Progenitor cell of endocrine pancreas (in vitro differentiated cells): Measurements from ENCODE around the gene PLA2G4F. TPM values are rescaled to one million over a fixed set of nuclear protein-coding genes. Genes with fewer than 3 reads are reported as not detected.

Experiments
- DNase-seq: peaks from one replicate; pipeline ENCODE4 v3.0.0; 2021; ENCODE audit warnings: low spot score; ENCODE audit not compliant: unreplicated experiment
- H3K27ac Mint-ChIP-seq: 2 replicates; pipeline ENCODE4 v1.8.0; 2021; ENCODE audit warnings: mild to moderate bottlenecking, moderate library complexity, mixed read lengths
- H3K27me3 Mint-ChIP-seq: 2 replicates; pipeline ENCODE4 v1.8.0; 2021; ENCODE audit warnings: mixed read lengths
- H3K36me3 Mint-ChIP-seq: 2 replicates; pipeline ENCODE4 v1.8.0; 2022; ENCODE audit warnings: mixed read lengths; ENCODE audit not compliant: insufficient read depth
- H3K4me1 Mint-ChIP-seq: 2 replicates; pipeline ENCODE4 v1.8.0; 2021; ENCODE audit warnings: low read depth, mixed read lengths
- H3K4me3 Mint-ChIP-seq: 2 replicates; pipeline ENCODE4 v1.8.0; 2021; ENCODE audit warnings: low read depth, mild to moderate bottlenecking, moderate library complexity, mixed read lengths
- H3K9me3 Mint-ChIP-seq: 2 replicates; pipeline ENCODE4 v1.8.0; 2021; ENCODE audit warnings: low read depth, mixed read lengths
- CTCF ChIP-seq: fragments of 200-600 bp; sonication (generic); IDR thresholded peaks from one replicate; pipeline ENCODE4 v1.5.0; 2021; ENCODE audit warnings: antibody characterized with exemption, mild to moderate bottlenecking; ENCODE audit not compliant: unreplicated experiment
- total RNA-seq: library from RNA; stranded (reverse); gene quantifications from 2 replicates; pipeline ENCODE4 v1.2.1, GENCODE V29; 2021

Gene PLA2G4F
- total RNA-seq, 1 donor from 2014 or later: 0.60 TPM

- H3K27ac Mint-ChIP-seq: no peak overlapping the region
Observed at GRCh38 chr15:42198516-42198915, 42.1 kb upstream of the PLA2G4F start.

GRCh38 chr15:42194513-42194912 is 38.1 kb upstream of the PLA2G4F start:
- DNase-seq: no peak
- Mint-ChIP-seq H3K36me3 (peaks cover 38% of the 10 kb centered on the region), H3K9me3 (peaks cover 4% of the 10 kb centered on the region), H3K4me3 (no peak overlapping the region), H3K27ac (no peak overlapping the region), H3K27me3 (no peaks in the 10 kb centered on the region), H3K4me1 (no peaks in the 10 kb centered on the region)
- no peak for TF ChIP-seq CTCF

More at GRCh38 chr15:42198516-42198915, 42.1 kb upstream of the PLA2G4F start:
- peaks cover 26% of the 10 kb centered on the region for H3K36me3 Mint-ChIP-seq
- no peaks in the 10 kb centered on the region for H3K27me3 Mint-ChIP-seq
- H3K4me3 Mint-ChIP-seq: no peak overlapping the region
- H3K9me3 Mint-ChIP-seq: peaks cover 4% of the 10 kb centered on the region
- no peak for TF ChIP-seq CTCF
- DNase-seq: no peak
- no peaks in the 10 kb centered on the region for H3K4me1 Mint-ChIP-seq

- DNase-seq: no peak
- Mint-ChIP-seq H3K27me3 (no peaks in the 10 kb centered on the region), H3K4me1 (no peaks in the 10 kb centered on the region), H3K9me3 (peaks cover 4% of the 10 kb centered on the region), H3K4me3 (no peak overlapping the region), H3K36me3 (peaks cover 38% of the 10 kb centered on the region), H3K27ac (no peak overlapping the region)
- no peak for TF ChIP-seq CTCF
Observed at GRCh38 chr15:42193383-42193782, 36.9 kb upstream of the PLA2G4F start.

GRCh38 chr15:42191610-42192346 is 35.3 kb upstream of the PLA2G4F start:
- Mint-ChIP-seq H3K27ac (no peak overlapping the region), H3K27me3 (no peaks in the 10 kb centered on the region), H3K9me3 (peaks cover 4% of the 10 kb centered on the region), H3K36me3 (peaks cover 36% of the 10 kb centered on the region), H3K4me3 (no peak overlapping the region), H3K4me1 (no peaks in the 10 kb centered on the region)
- TF ChIP-seq CTCF: no peak
- DNase-seq: no peak

GRCh38 chr15:42190370-42190769 is 33.9 kb upstream of the PLA2G4F start:
- H3K27me3 Mint-ChIP-seq: no peaks in the 10 kb centered on the region
- no peaks in the 10 kb centered on the region for H3K4me1 Mint-ChIP-seq
- no peak overlapping the region for H3K4me3 Mint-ChIP-seq
- no peak overlapping the region for H3K27ac Mint-ChIP-seq
- H3K9me3 Mint-ChIP-seq: no peaks in the 10 kb centered on the region
- DNase-seq: no peak
- TF ChIP-seq CTCF: no peak
- peaks cover 35% of the 10 kb centered on the region for H3K36me3 Mint-ChIP-seq
